Left renal pelvis (tissue), 4 donors: ENCODE data around the gene TULP4. TPM values are rescaled to one million over a fixed set of nuclear protein-coding genes. Genes with fewer than 3 reads are reported as not detected.
A peak's percentile ranks its signal among the peaks of the same experiment; 100 is the strongest.
"Not testable (repeated sequence)": the region's sequence is repeated elsewhere in the genome, so short reads cannot be mapped to it uniquely, and the experiment has no call there.

Experiments used
- DNase-seq, 4 donors: peaks; one replicate each; pipeline ENCODE4 v3.0.0-alpha.2; 2013; ENCODE audit warnings: low read depth in 4 of 4, low spot score in 3 of 4
- polyA plus RNA-seq, 4 donors: library from polyadenylated mRNA; unstranded; fragments of 120-200 nt; gene quantifications; one replicate each; pipeline ENCODE4 v1.2.1, GENCODE V29; 2013; ENCODE audit not compliant: insufficient read length in 4 of 4

The TULP4 gene
- polyA plus RNA-seq, 4 donors: 15.0 to 20.5 (median 19.1) TPM

GRCh38 chr6:158545043-158545966, 233.0 kb downstream of the TULP4 start:
- DNase-seq: no peak

GRCh38 chr6:158548418-158549161, 236.3 kb downstream of the TULP4 start:
- DNase-seq: no peak

GRCh38 chr6:158552055-158552795, 240.0 kb downstream of the TULP4 start:
- no peak for DNase-seq

GRCh38 chr6:158552796-158553138, 240.5 kb downstream of the TULP4 start:
- DNase-seq: no peak

- DNase-seq: no peak
Measured at GRCh38 chr6:158554611-158555361, 242.5 kb downstream of the TULP4 start.

GRCh38 chr6:158556113-158556512, 243.8 kb downstream of the TULP4 start:
- no peak for DNase-seq

GRCh38 chr6:158557110-158557509, 244.8 kb downstream of the TULP4 start:
- not testable (repeated sequence) for DNase-seq

GRCh38 chr6:158557927-158558326, 245.7 kb downstream of the TULP4 start:
- no peak for DNase-seq

- DNase-seq: no peak
Measured at GRCh38 chr6:158558415-158559306, 246.4 kb downstream of the TULP4 start.

- no peak for DNase-seq
Measured at GRCh38 chr6:158559338-158559894, 247.2 kb downstream of the TULP4 start.

- DNase-seq: peak in 3 of 4 donors; percentile 60 to 69 (median 66)
Measured at GRCh38 chr6:158559895-158560835, 247.9 kb downstream of the TULP4 start, which contains the start of gene TMEM181. TSS of gene TMEM181 (plus strand) at chr6:158560091. CDS start at chr6:158560225, 134 bp downstream.

- DNase-seq: no peak
Measured at GRCh38 chr6:158560836-158561320, 248.6 kb downstream of the TULP4 start.

Other genes starting within 250 kb of the TULP4 start
- gene SERAC1, start 144.2 kb upstream of the TULP4 start, polyA plus RNA-seq: 10 to 100 TPM in 3 of 4 donors, 1 to 10 TPM in 1; 6.8 to 19.7 (median 14.9) TPM
- 10 to 100 TPM; 42.6 to 63.5 (median 52.0) TPM for gene GTF2H5, start 144.1 kb upstream of the TULP4 start, polyA plus RNA-seq
- 10 to 100 TPM; 23.2 to 25.5 (median 24.4) TPM for gene TMEM181, start 247.6 kb downstream of the TULP4 start, polyA plus RNA-seq